Measurements from ENCODE around the gene MYH3.

The MYH3 gene

GRCh38 chr17:10613775-10614513 lies 43.2 kb downstream of the MYH3 start:
- H3K9ac ChIP-seq (ENCODE audit: low read length) = no peak overlapping the region
- no peak overlapping the region for H3K4me3 ChIP-seq (ENCODE audit: low read depth, low read length)
- peaks cover 2% of the 10 kb centered on the region; the same call in 1 of the 2 replicates for H3K9me3 ChIP-seq (ENCODE audit: control insufficient read depth, insufficient read depth, low read depth, low read length)
- H3K36me3 ChIP-seq (ENCODE audit: control insufficient read depth, insufficient read depth, low read length) = no peaks in the 10 kb centered on the region
- H3K27ac ChIP-seq (ENCODE audit: low read depth, low read length) = no peak overlapping the region
- no peaks in the 10 kb centered on the region for H3K27me3 ChIP-seq (ENCODE audit: control insufficient read depth, insufficient read depth, low read length)
- peaks cover 3% of the 10 kb centered on the region; the same call in 1 of the 2 replicates for H3K4me1 ChIP-seq (ENCODE audit: control insufficient read depth, insufficient read depth, low read length)

DNA sequence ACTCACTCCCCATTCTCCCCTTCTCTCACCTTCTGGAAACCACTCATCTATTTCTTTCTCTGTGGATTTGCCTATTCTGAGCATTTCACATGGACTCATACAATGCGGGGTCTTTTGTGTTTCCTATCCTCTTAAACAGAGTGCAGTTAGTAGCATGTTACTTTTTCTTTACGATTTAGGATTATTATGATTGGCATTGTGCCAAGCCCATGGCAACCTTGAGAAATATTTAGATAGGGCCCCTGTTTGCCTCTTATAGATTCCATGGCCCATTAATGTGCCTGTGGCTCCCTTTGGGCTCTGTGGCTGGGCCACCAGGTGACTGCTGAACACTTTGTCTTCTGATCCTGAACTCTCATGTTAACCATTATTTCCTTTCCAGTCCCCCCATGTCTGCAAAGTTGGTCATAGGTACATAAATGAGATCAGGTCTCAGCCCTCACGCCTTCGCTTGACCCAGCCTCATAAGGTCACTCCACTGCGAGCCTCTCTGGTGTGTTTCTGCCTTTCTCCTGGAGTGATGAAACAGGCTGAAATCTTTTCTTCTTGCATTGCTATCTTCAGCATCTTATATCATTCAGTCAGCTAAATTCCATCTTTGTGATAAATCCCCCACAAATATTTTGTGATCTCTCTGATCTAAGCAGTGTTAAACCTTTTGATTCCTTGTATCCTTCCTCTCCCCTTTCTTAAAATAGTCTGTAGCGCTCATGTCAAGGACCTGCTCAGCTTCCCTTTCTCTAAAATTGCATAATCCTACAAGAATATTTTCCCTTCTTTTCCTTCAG lies 44.0 kb downstream of the MYH3 start:
- Histone ChIP-seq H3K9ac (ENCODE audit: low read length) (no peak overlapping the region), H3K36me3 (ENCODE audit: control insufficient read depth, insufficient read depth, low read length) (no peaks in the 10 kb centered on the region), H3K9me3 (ENCODE audit: control insufficient read depth, insufficient read depth, low read depth, low read length) (peaks cover 2% of the 10 kb centered on the region; the same call in 1 of the 2 replicates), H3K27ac (ENCODE audit: low read depth, low read length) (no peak overlapping the region), H3K4me3 (ENCODE audit: low read depth, low read length) (no peak overlapping the region), H3K4me1 (ENCODE audit: control insufficient read depth, insufficient read depth, low read length) (0 out of 2 replicates have a peak, but pooled peaks cover under 1% of the 10 kb centered on the region), H3K27me3 (ENCODE audit: control insufficient read depth, insufficient read depth, low read length) (no peaks in the 10 kb centered on the region)

DNA sequence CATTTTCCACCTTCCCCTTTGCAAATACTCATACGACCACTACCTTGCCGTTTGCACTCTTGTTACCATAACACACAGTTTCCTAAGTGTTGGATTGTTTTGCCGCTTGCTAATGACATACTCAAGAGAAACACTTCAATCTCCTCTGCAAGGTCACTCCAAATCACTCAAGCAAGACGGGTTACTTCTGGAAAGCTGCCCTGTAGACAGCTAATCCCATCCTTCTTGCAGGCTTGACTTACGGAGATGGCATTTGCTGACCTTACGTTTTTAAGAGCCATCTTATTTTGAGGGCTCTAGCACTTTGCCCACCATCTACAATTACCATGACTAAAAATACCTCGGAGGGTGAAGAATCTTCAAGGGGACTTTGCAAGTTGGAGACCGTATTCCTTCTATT lies 46.2 kb downstream of the MYH3 start:
- no peaks in the 10 kb centered on the region for H3K27me3 ChIP-seq (ENCODE audit: control insufficient read depth, insufficient read depth, low read length)
- no peak overlapping the region for H3K4me3 ChIP-seq (ENCODE audit: low read depth, low read length)
- H3K36me3 ChIP-seq (ENCODE audit: control insufficient read depth, insufficient read depth, low read length) = no peaks in the 10 kb centered on the region
- peaks cover 2% of the 10 kb centered on the region; the same call in 1 of the 2 replicates for H3K9me3 ChIP-seq (ENCODE audit: control insufficient read depth, insufficient read depth, low read depth, low read length)
- no peak overlapping the region for H3K9ac ChIP-seq (ENCODE audit: low read length)
- H3K27ac ChIP-seq (ENCODE audit: low read depth, low read length) = no peak overlapping the region
- no peaks in the 10 kb centered on the region for H3K4me1 ChIP-seq (ENCODE audit: control insufficient read depth, insufficient read depth, low read length)

GRCh38 chr17:10608244-10608643 lies 48.9 kb downstream of the MYH3 start:
- no peaks in the 10 kb centered on the region for H3K36me3 ChIP-seq (ENCODE audit: control insufficient read depth, insufficient read depth, low read length)
- H3K27me3 ChIP-seq (ENCODE audit: control insufficient read depth, insufficient read depth, low read length) = no peaks in the 10 kb centered on the region
- H3K9me3 ChIP-seq (ENCODE audit: control insufficient read depth, insufficient read depth, low read depth, low read length) = peaks cover 2% of the 10 kb centered on the region; the same call in 1 of the 2 replicates
- H3K4me3 ChIP-seq (ENCODE audit: low read depth, low read length) = no peak overlapping the region
- H3K27ac ChIP-seq (ENCODE audit: low read depth, low read length) = no peak overlapping the region
- H3K4me1 ChIP-seq (ENCODE audit: control insufficient read depth, insufficient read depth, low read length) = no peaks in the 10 kb centered on the region
- no peak overlapping the region for H3K9ac ChIP-seq (ENCODE audit: low read length)

GRCh38 chr17:10606110-10606509 lies 51.0 kb downstream of the MYH3 start:
- Histone ChIP-seq H3K9ac (ENCODE audit: low read length) (no peak overlapping the region), H3K27ac (ENCODE audit: low read depth, low read length) (no peak overlapping the region), H3K36me3 (ENCODE audit: control insufficient read depth, insufficient read depth, low read length) (no peaks in the 10 kb centered on the region), H3K9me3 (ENCODE audit: control insufficient read depth, insufficient read depth, low read depth, low read length) (no peaks in the 10 kb centered on the region), H3K4me1 (ENCODE audit: control insufficient read depth, insufficient read depth, low read length) (no peaks in the 10 kb centered on the region), H3K27me3 (ENCODE audit: control insufficient read depth, insufficient read depth, low read length) (no peaks in the 10 kb centered on the region), H3K4me3 (ENCODE audit: low read depth, low read length) (no peak overlapping the region)

- no peaks in the 10 kb centered on the region for H3K9me3 ChIP-seq (ENCODE audit: control insufficient read depth, insufficient read depth, low read depth, low read length)
- no peaks in the 10 kb centered on the region for H3K4me1 ChIP-seq (ENCODE audit: control insufficient read depth, insufficient read depth, low read length)
- no peaks in the 10 kb centered on the region for H3K36me3 ChIP-seq (ENCODE audit: control insufficient read depth, insufficient read depth, low read length)
- no peak overlapping the region for H3K4me3 ChIP-seq (ENCODE audit: low read depth, low read length)
- H3K9ac ChIP-seq (ENCODE audit: low read length) = no peak overlapping the region
- H3K27ac ChIP-seq (ENCODE audit: low read depth, low read length) = no peak overlapping the region
- H3K27me3 ChIP-seq (ENCODE audit: control insufficient read depth, insufficient read depth, low read length) = no peaks in the 10 kb centered on the region
Measured at GRCh38 chr17:10605221-10605783, 51.8 kb downstream of the MYH3 start.

- Histone ChIP-seq H3K4me3 (ENCODE audit: low read depth, low read length) (no peak overlapping the region), H3K4me1 (ENCODE audit: control insufficient read depth, insufficient read depth, low read length) (no peaks in the 10 kb centered on the region), H3K27me3 (ENCODE audit: control insufficient read depth, insufficient read depth, low read length) (no peaks in the 10 kb centered on the region), H3K9ac (ENCODE audit: low read length) (no peak overlapping the region), H3K9me3 (ENCODE audit: control insufficient read depth, insufficient read depth, low read depth, low read length) (no peaks in the 10 kb centered on the region), H3K27ac (ENCODE audit: low read depth, low read length) (no peak overlapping the region), H3K36me3 (ENCODE audit: control insufficient read depth, insufficient read depth, low read length) (no peaks in the 10 kb centered on the region)
Measured at GRCh38 chr17:10604521-10604920, 52.6 kb downstream of the MYH3 start.

GRCh38 chr17:10603931-10604330 lies 53.2 kb downstream of the MYH3 start:
- Histone ChIP-seq H3K27ac (ENCODE audit: low read depth, low read length) (no peak overlapping the region), H3K4me1 (ENCODE audit: control insufficient read depth, insufficient read depth, low read length) (no peaks in the 10 kb centered on the region), H3K9ac (ENCODE audit: low read length) (no peak overlapping the region), H3K4me3 (ENCODE audit: low read depth, low read length) (no peak overlapping the region), H3K27me3 (ENCODE audit: control insufficient read depth, insufficient read depth, low read length) (no peaks in the 10 kb centered on the region), H3K36me3 (ENCODE audit: control insufficient read depth, insufficient read depth, low read length) (no peaks in the 10 kb centered on the region), H3K9me3 (ENCODE audit: control insufficient read depth, insufficient read depth, low read depth, low read length) (no peaks in the 10 kb centered on the region)

DNA sequence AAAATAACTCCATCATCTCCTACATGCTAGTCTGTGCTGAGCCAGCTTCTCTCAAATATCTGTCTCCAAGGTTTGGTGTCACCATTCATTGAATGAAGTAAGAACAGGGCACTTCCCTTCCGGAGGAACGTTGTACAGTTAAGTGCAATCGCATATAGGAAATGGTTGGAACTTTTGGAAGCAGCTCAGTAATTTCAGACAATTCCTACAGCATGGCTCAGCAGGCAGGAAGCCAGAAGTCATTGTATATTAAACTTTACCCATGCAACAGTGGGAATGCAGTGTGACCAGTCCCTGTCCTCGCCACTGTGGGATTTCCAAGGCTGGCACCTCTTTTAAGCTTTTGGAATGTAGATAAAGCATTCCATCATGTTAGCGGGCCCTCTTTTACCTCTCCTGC lies 56.5 kb downstream of the MYH3 start:
- Histone ChIP-seq H3K4me1 (ENCODE audit: control insufficient read depth, insufficient read depth, low read length) (no peaks in the 10 kb centered on the region), H3K9me3 (ENCODE audit: control insufficient read depth, insufficient read depth, low read depth, low read length) (no peaks in the 10 kb centered on the region), H3K27me3 (ENCODE audit: control insufficient read depth, insufficient read depth, low read length) (no peaks in the 10 kb centered on the region), H3K9ac (ENCODE audit: low read length) (no peak overlapping the region), H3K4me3 (ENCODE audit: low read depth, low read length) (no peak overlapping the region), H3K36me3 (ENCODE audit: control insufficient read depth, insufficient read depth, low read length) (no peaks in the 10 kb centered on the region), H3K27ac (ENCODE audit: low read depth, low read length) (no peak overlapping the region)

DNA sequence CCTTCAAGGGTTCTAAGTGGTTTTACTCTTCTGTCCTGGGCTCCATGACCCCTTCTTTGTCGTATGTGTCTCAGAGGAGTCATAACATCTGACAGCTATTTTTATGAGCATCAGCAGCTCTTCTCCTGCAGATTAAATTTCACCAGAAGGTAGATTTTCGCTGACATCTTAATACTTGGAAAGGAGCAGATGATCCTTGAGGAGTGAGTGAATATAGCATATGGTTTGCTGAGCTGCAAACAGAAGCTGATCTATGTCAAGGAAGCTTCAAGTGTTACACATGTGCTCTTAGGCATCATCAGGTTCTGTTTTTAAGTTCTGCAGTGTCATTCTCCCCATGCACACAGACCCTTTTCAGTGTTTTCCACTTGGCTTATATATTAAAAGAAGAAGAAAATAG lies 58.5 kb downstream of the MYH3 start:
- H3K27me3 ChIP-seq (ENCODE audit: control insufficient read depth, insufficient read depth, low read length) = no peaks in the 10 kb centered on the region
- H3K27ac ChIP-seq (ENCODE audit: low read depth, low read length) = no peak overlapping the region
- H3K36me3 ChIP-seq (ENCODE audit: control insufficient read depth, insufficient read depth, low read length) = no peaks in the 10 kb centered on the region
- 0 out of 2 replicates have a peak, but pooled peaks cover 5% of the 10 kb centered on the region for H3K9me3 ChIP-seq (ENCODE audit: control insufficient read depth, insufficient read depth, low read depth, low read length)
- H3K9ac ChIP-seq (ENCODE audit: low read length) = no peak overlapping the region
- H3K4me1 ChIP-seq (ENCODE audit: control insufficient read depth, insufficient read depth, low read length) = no peaks in the 10 kb centered on the region
- H3K4me3 ChIP-seq (ENCODE audit: low read depth, low read length) = no peak overlapping the region

All from HUES6 (cell line).